GM13976 (cell line): ENCODE measurements around the gene LRRC4C.

Experiments used
- DNase-seq: peaks from one replicate; pipeline ENCODE4 v3.0.0; 2012; ENCODE audit warnings: low spot score
- CTCF ChIP-seq: IDR thresholded peaks from 2 replicates; pipeline ENCODE4 v1.5.1; 2012; ENCODE audit warnings: borderline replicate concordance, mild to moderate bottlenecking; ENCODE audit not compliant: insufficient read depth; ENCODE audit errors: extremely low read depth, missing control alignments, control extremely low read depth
- in situ Hi-C: fragments of 300-500 bp; cut with MboI; formaldehyde crosslinking; loops from one replicate; pipeline ENCODE4 v1.12.0; 2022; ENCODE audit warnings: low sequenced_read_pairs, mixed read lengths, inconsistent platforms; ENCODE audit not compliant: unreplicated experiment

The LRRC4C gene

GRCh38 chr11:40688369-40688768, 771.1 kb downstream of the LRRC4C start:
- in situ Hi-C loops: no loop called here
- no peak for TF ChIP-seq CTCF
- no peak for DNase-seq

GRCh38 chr11:40686765-40687164, 772.7 kb downstream of the LRRC4C start:
- in situ Hi-C loops: no loop called here
- TF ChIP-seq CTCF: no peak
- DNase-seq: no peak

- TF ChIP-seq CTCF: no peak
- no peak for DNase-seq
- in situ Hi-C loops: no loop called here
Measured at GRCh38 chr11:40683010-40683409, 776.4 kb downstream of the LRRC4C start.

GRCh38 chr11:40679276-40679675, 780.2 kb downstream of the LRRC4C start:
- no peak for DNase-seq
- no peak for TF ChIP-seq CTCF
- in situ Hi-C loops: no loop called here

- TF ChIP-seq CTCF: no peak
- in situ Hi-C loops: no loop called here
- DNase-seq: no peak
Measured at GRCh38 chr11:40647295-40647694, 812.2 kb downstream of the LRRC4C start.

- in situ Hi-C loops: no loop called here
- no peak for TF ChIP-seq CTCF
- DNase-seq: no peak
Measured at GRCh38 chr11:40642284-40642683, 817.2 kb downstream of the LRRC4C start.

GRCh38 chr11:40619654-40620053, 839.8 kb downstream of the LRRC4C start:
- DNase-seq: no peak
- in situ Hi-C loops: no loop called here
- TF ChIP-seq CTCF: no peak
